ENCODE measurements around the gene DPPA5. TPM values are rescaled to one million over a fixed set of nuclear protein-coding genes. Genes with fewer than 3 reads are reported as not detected.
"Not testable (repeated sequence)": the region's sequence is repeated elsewhere in the genome, so short reads cannot be mapped to it uniquely, and the experiment has no call there.

Gene DPPA5
- polyA plus RNA-seq, 3 donors from 2014 or later: not detected

DNA sequence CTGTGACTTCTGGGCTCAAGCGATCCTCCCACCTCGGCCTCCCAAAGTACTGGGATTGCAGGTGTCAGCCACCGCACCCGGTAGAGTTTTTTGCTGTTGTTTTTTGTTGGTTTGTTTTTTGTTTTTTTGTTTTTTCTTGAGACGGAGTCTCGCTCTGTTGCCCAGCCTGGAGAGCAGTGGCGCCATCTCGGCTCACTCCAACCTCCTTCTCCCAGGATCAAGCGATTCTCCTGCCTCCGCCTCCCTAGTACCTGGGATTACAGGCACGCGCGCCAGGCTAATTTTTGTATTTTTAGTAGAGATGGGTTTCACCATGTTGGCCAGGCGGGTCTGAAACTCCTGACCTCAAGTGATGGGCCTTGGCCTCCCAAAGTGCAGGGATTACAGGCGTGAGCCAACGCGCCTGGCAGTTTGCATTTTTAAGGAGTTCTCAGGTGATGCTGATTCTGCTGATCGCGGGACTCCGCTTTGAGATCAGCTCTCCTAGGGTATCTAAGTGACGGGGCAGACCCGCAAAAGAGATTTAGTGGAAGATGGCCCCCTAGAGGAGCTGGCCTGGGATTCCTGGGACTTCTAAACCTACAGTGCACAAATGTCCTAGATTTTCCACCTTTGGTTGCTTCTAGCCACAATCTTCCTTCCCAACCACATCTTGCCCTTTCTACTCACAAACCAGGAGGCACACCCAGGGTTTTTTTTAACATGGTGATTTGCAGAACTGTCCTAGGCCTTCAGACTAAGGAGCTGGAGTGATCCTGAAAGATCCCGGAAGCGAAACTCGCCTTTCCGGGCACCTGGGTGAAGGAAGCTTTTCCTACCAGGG is 45.2 kb downstream of the DPPA5 start:
- H3K9me3 Mint-ChIP-seq: peaks cover 0 to 4% (median 0%) of the 10 kb centered on the region in 6 donors
- H3K27me3 Mint-ChIP-seq (ENCODE audit: low read depth in 3 of 3): peaks cover 6 to 10% (median 7%) of the 10 kb centered on the region in 3 donors
- peak overlapping the region; percentile 98 to 99 (median 99) for H3K4me3 Mint-ChIP-seq
- H3K27ac Mint-ChIP-seq: peak overlapping the region in 5 of 6 donors; percentile 89 to 92 (median 90)
- no peak for DNase-seq
- no peaks in the 10 kb centered on the region for H3K36me3 Mint-ChIP-seq
- H3K4me1 Mint-ChIP-seq: peaks cover 22 to 35% of the 10 kb centered on the region in 2 donors

DNA sequence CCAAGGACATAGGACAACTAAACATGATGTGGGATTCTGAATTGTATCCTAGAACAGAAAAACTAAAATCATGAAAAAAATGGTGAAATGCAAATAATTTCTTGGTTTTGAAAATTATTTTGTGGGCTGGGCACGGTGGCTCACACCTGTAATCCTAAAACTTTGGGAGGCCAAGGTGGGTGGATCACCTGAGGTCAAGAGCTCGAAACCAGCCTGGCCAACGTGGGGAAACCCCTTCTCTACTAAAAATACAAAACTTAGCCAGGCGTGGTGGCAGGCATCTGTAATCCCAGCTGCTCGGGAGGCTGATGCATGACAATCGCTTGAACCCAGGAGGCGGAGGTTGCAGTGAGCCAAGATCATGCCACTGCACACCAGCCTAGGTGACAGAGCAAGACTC is 50.3 kb downstream of the DPPA5 start:
- H3K4me1 Mint-ChIP-seq: peaks cover 10 to 19% of the 10 kb centered on the region in 2 donors
- DNase-seq; H3K27ac Mint-ChIP-seq; H3K4me3 Mint-ChIP-seq; H3K9me3 Mint-ChIP-seq; H3K36me3 Mint-ChIP-seq; H3K27me3 Mint-ChIP-seq (ENCODE audit: low read depth in 3 of 3): not testable (repeated sequence)

Other genes starting within 250 kb of the DPPA5 start
- under 1 TPM in 1 of 3 donors, not detected in 2; 0.77 TPM for gene KHDC1L, start 128.8 kb downstream of the DPPA5 start, polyA plus RNA-seq
- gene KHDC1, start 91.1 kb downstream of the DPPA5 start, polyA plus RNA-seq: 1 to 10 TPM; 4.3 to 7.4 (median 7.2) TPM
- not detected for gene KHDC3L, start 8.4 kb upstream of the DPPA5 start, polyA plus RNA-seq
- gene OOEP, start 15.6 kb upstream of the DPPA5 start, polyA plus RNA-seq: under 1 TPM in 1 of 3 donors, not detected in 2; 0.29 TPM
- 1 to 10 TPM; 1.1 to 3.0 (median 2.9) TPM for gene DDX43, start 40.6 kb upstream of the DPPA5 start, polyA plus RNA-seq
- gene CGAS, start 98.0 kb upstream of the DPPA5 start, polyA plus RNA-seq: 10 to 100 TPM in 1 of 3 donors, 1 to 10 TPM in 2; 4.0 to 11.7 (median 7.7) TPM
- 10 to 100 TPM; 12.3 to 40.4 (median 28.5) TPM for gene MTO1, start 107.5 kb upstream of the DPPA5 start, polyA plus RNA-seq
- gene EEF1A1, start 166.8 kb upstream of the DPPA5 start, polyA plus RNA-seq: over 10,000 TPM in 1 of 3 donors, 1,000 to 10,000 TPM in 2; 4,920 to 10,209 (median 5,498) TPM